ENCODE data around the gene HDAC4.
"Not testable (repeated sequence)": the region's sequence is repeated elsewhere in the genome, so short reads cannot be mapped to it uniquely, and the experiment has no call there.

HDAC4 gene

GRCh38 chr2:239400596-239401066 is at the start of gene HDAC4:
Gene HDAC4, minus strand, starts transcription at chr2:239401020. Its CDS starts 48,321 bp downstream, at chr2:239352699.
- DNase-seq (ENCODE audit: low spot score), result no peak

GRCh38 chr2:239449468-239449867 is 48.6 kb upstream of the HDAC4 start:
- not testable (repeated sequence) for DNase-seq (ENCODE audit: low spot score)

DNA sequence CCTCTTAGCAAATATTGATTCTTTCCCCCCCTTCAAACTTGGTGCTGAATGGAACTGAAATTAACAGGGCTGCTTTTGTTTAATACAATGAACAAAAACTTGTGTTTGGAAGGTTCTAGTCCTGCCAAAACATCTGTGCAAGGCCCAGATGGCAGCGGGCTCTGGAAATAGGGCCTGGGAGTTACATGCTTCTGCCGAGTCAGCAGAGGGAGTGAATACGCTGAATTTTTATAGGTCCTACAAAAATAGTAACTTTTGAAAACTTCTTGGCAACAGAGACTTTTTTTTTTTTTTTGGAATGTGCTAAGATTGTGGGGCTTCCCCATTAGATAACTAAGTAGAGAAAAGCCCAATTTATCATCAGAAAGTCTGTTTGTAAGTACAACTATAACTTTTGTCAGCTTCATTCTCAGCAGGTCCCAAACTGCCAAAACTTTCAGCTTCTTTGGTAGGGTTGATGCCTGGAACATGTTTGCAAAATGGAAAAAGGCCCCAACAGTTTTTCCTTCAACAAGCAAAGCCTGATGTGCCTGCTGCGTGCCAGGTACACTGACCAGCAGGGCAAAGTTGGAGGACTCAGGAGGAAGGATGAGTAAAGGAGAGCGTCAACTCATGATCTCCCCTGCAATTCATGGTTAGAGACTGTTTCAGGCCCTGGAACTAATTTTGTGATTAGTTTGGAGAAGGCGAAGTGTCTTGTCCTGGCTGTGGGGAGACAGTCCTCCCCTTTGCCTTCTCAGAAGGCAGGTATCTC is 45.1 kb upstream of the HDAC4 start:
- no peak for DNase-seq (ENCODE audit: low spot score)

GRCh38 chr2:239444626-239445577 is 44.1 kb upstream of the HDAC4 start:
- no peak for DNase-seq (ENCODE audit: low spot score)

DNA sequence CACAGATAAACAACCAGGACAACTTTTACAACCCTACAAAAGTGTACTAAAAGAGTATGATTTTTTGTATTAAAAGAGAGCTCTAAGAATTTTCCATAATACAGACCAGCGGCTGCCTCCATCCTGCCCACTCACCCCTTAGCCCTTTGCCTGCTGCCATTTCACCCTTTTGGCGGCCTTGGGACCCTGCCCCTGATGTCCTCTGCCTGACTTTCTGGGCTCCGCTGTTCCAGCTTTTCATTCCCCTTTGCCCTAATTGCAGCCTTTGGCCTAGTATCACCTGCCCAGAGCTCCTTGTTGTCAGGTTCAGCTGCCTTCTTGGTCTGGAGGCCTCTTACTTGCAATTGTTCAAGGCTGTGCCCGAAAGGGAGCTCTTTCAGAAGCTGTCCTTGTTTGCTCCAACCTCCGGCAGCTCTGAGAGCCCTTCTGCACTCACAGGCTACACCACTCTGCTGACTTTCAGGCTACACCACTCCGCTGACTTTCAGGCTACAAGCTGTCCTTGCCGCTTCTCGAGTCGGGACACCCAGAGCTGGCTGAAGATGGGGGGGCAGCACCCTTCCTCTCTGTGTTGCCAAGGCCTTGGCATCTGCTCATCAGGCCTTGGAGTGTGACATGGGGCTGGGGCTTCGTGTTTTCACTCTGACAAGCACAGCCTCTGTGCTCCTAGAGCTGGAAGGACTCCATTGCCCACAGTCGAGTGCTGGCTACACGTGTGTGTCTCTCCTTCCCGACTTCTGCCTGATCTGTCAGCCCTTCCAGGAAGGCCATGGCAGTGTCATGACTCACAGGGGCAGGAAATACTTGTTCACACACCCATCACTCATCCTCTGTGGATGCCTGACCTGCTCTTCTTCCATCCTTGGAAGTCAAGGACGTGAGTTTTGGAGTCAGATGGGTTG is 43.1 kb upstream of the HDAC4 start:
- peak; percentile 35 for DNase-seq (ENCODE audit: low spot score)

GRCh38 chr2:239443102-239443620 is 42.3 kb upstream of the HDAC4 start:
- no peak for DNase-seq (ENCODE audit: low spot score)

DNA sequence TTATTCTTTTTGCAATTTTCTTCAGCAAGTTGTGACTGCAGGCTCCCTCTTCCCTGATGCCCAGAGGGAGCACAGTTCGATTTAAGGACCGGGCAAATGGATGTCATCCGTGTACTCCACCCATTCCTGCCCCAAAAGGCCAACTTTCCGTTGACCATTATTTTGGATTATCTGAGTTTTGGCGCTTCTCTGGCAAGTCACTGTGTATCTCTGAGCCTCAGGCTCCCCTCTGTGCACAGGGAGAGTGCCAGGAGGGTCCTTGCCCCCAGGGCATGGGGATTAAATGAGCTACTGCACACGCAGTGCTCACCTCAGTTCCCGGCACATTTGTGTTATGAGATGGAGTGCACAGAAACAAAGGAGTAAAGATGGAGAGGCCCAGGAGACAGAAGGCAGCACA is 41.4 kb upstream of the HDAC4 start:
- DNase-seq (ENCODE audit: low spot score), result no peak

- no peak for DNase-seq (ENCODE audit: low spot score)
Measured at GRCh38 chr2:239441261-239442078, 40.6 kb upstream of the HDAC4 start.

- DNase-seq (ENCODE audit: low spot score), result no peak
Measured at GRCh38 chr2:239440511-239440959, 39.7 kb upstream of the HDAC4 start.

DNA sequence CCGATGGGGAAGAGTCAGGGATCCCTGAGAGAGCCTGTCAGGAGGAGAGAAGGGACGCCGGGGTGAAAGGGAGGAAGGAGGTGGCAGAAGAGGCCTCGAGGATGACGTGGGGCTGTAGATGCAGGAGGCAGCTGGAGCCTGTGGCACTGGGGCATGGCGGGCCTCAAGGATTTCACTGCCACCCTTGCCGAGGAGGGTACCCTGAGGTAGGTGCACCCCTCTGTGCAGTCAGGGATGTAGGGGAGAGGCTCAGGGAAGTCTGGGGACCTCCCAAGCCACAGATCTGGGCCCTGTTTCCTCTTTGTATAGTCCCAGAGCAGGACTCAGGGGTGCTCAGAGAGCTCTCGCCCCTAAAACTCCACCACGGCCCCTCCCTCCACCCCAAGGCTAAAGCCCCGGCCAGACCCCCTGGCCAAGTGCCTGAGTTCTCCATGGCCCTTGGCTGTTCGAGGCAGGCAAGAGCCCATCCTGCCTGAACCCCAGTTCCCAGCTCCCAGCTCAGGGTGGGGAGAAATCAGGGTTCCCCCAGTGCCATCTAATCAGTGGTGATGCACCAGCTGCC is 39.0 kb upstream of the HDAC4 start:
- DNase-seq (ENCODE audit: low spot score), result no peak

- no peak for DNase-seq (ENCODE audit: low spot score)
Measured at GRCh38 chr2:239438995-239439753, 38.4 kb upstream of the HDAC4 start.

- DNase-seq (ENCODE audit: low spot score), result no peak
Measured at GRCh38 chr2:239438368-239438767, 37.5 kb upstream of the HDAC4 start.

GRCh38 chr2:239436669-239437335 is 36.0 kb upstream of the HDAC4 start:
- no peak for DNase-seq (ENCODE audit: low spot score)

DNA sequence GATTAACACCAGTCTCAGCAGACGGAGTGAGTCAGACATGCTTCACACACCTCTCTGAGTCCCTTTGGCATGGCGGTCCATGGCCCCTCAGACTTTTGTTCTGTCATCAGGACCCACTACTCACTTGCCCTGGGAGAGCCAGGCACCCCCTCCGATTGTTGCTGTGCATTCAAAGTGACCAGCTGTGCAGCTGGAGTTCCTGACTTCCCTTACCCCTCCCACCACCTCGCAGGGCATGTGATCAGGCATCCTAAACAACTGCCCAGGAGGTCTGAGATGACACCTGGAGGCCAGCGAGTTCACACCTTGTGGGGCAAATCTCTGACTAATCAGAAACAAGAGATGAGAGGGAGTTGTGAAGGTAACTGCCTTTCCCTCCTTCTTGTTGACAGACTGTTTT is 35.3 kb upstream of the HDAC4 start:
- DNase-seq (ENCODE audit: low spot score), result no peak

DNA sequence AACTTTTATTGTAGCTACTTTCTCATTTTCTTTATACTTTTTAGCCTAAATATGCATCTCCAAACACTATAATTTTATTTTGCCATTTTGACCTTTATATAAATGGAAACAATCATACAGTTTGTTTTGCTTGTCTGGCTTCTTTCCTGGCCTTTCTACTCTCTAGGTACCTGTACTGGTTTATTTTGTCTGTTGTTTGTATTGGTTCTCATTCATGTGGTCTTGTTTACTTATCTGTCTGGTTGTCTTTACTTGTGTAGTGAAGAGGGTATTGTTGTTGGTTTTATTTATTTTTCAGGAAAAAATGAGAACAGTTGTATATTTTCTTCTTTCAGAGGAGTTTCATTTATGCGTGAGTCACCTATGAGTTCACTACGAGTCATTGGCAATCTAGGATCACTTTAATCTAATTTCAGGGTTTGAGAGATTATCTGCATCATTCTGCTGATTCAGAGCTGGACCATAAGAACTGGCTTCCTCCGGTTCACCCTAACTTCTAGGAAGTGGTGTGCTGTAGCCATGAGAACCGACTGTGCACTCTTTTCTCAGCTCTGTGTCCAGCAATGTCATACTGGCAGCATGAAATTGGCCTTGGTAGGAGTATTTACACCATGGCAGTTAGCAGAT is 33.1 kb upstream of the HDAC4 start:
- DNase-seq (ENCODE audit: low spot score), result peak; percentile 51

GRCh38 chr2:239432174-239432573 is 31.4 kb upstream of the HDAC4 start:
- no peak for DNase-seq (ENCODE audit: low spot score)

- no peak for DNase-seq (ENCODE audit: low spot score)
Measured at GRCh38 chr2:239431536-239431935, 30.7 kb upstream of the HDAC4 start.
